Left ventricle myocardium inferior (tissue), 1 donor: Measurements from ENCODE around the gene GOLGA6B. TPM values are rescaled to one million over a fixed set of nuclear protein-coding genes. Genes with fewer than 3 reads are reported as not detected.
"Not testable (repeated sequence)": the region's sequence is repeated elsewhere in the genome, so short reads cannot be mapped to it uniquely, and the experiment has no call there.

Experiments used
- DNase-seq: peaks from one replicate; pipeline ENCODE4 v3.0.0-alpha.2; 2020
- H3K27ac ChIP-seq: fragments of 200-600 bp; replicated peaks from 2 replicates; pipeline ENCODE4 v1.8.0; 2021
- H3K27me3 ChIP-seq: fragments of 200-600 bp; 2 replicates; pipeline ENCODE4 v1.8.0; 2021; ENCODE audit warnings: low read depth
- H3K36me3 ChIP-seq: fragments of 200-600 bp; 2 replicates; pipeline ENCODE4 v1.8.0; 2021
- H3K4me1 ChIP-seq: fragments of 200-600 bp; 2 replicates; pipeline ENCODE4 v1.8.0; 2021
- H3K4me3 ChIP-seq: fragments of 200-600 bp; 2 replicates; pipeline ENCODE4 v1.8.0; 2021; ENCODE audit warnings: mild to moderate bottlenecking, moderate library complexity
- H3K9me3 ChIP-seq: fragments of 200-600 bp; replicated peaks from 2 replicates; pipeline ENCODE4 v1.8.0; 2021
- CTCF ChIP-seq: fragments of 200-600 bp; IDR thresholded peaks from 2 replicates; pipeline ENCODE4 v1.8.0; 2021; ENCODE audit warnings: antibody characterized with exemption, mild to moderate bottlenecking, borderline replicate concordance
- intact Hi-C: fragments of 100-400 bp; cut with micrococcal nuclease; formaldehyde crosslinking; loops from one replicate; pipeline ENCODE4 v1.11.0; 2022
- total RNA-seq: library from RNA; stranded (reverse); fragmentation: NEBNext Ultra II Directional; extraction: Animal tissue kit (Norgen Biotek cat#: 25700); gene quantifications from one replicate; pipeline ENCODE4 v1.2.1, GENCODE V29; 2021
- donor health status: DM: no; HTN: yes; CAD: no; lungs with severe emphysema.

Gene GOLGA6B
- total RNA-seq, 1 donor from 2014 or later, result not detected

GRCh38 chr15:72690938-72691337 is 36.4 kb downstream of the GOLGA6B start:
- no peak overlapping the region for H3K27ac ChIP-seq
- H3K36me3 ChIP-seq, result no peaks in the 10 kb centered on the region
- H3K4me1 ChIP-seq, result peaks cover 16% of the 10 kb centered on the region
- no peak overlapping the region for H3K4me3 ChIP-seq
- intact Hi-C loops, result no loop called here
- no peak for DNase-seq
- no peaks in the 10 kb centered on the region for H3K27me3 ChIP-seq
- H3K9me3 ChIP-seq, result no peaks in the 10 kb centered on the region
- TF ChIP-seq CTCF, result no peak

GRCh38 chr15:72698938-72699337 is 44.4 kb downstream of the GOLGA6B start:
- no peaks in the 10 kb centered on the region for H3K36me3 ChIP-seq
- H3K4me3 ChIP-seq, result no peak overlapping the region
- H3K27me3 ChIP-seq, result no peaks in the 10 kb centered on the region
- H3K9me3 ChIP-seq, result no peaks in the 10 kb centered on the region
- no peak overlapping the region for H3K27ac ChIP-seq
- TF ChIP-seq CTCF, result no peak
- intact Hi-C loops, result no loop called here
- no peaks in the 10 kb centered on the region for H3K4me1 ChIP-seq
- DNase-seq, result no peak

- intact Hi-C loops, result no loop called here
- Histone ChIP-seq H3K27me3 (no peaks in the 10 kb centered on the region), H3K36me3 (no peaks in the 10 kb centered on the region), H3K9me3 (no peaks in the 10 kb centered on the region), H3K4me3 (no peak overlapping the region), H3K4me1 (no peaks in the 10 kb centered on the region), H3K27ac (no peak overlapping the region)
- no peak for DNase-seq
- TF ChIP-seq CTCF, result no peak
Observed at GRCh38 chr15:72700076-72700475, 45.6 kb downstream of the GOLGA6B start.

- H3K4me1 ChIP-seq, result peaks cover 9% of the 10 kb centered on the region
- H3K4me3 ChIP-seq, result no peak overlapping the region
- no peak overlapping the region for H3K27ac ChIP-seq
- no peaks in the 10 kb centered on the region for H3K9me3 ChIP-seq
- TF ChIP-seq CTCF, result no peak
- H3K36me3 ChIP-seq, result peaks cover 12% of the 10 kb centered on the region
- intact Hi-C loops, result no loop called here
- H3K27me3 ChIP-seq, result no peaks in the 10 kb centered on the region
- no peak for DNase-seq
Observed at GRCh38 chr15:72706266-72706665, 51.8 kb downstream of the GOLGA6B start.

GRCh38 chr15:72708551-72709303 is 54.2 kb downstream of the GOLGA6B start:
- H3K9me3 ChIP-seq, intact Hi-C loops, H3K27ac ChIP-seq, H3K27me3 ChIP-seq, H3K4me1 ChIP-seq, H3K4me3 ChIP-seq, DNase-seq: not testable (repeated sequence)
- peaks cover 35% of the 10 kb centered on the region for H3K36me3 ChIP-seq

Other genes starting within 250 kb of the GOLGA6B start
- gene ARIH1, start 180.4 kb upstream of the GOLGA6B start, total RNA-seq, result 179 TPM
- not detected for gene HIGD2B, start 31.5 kb downstream of the GOLGA6B start, total RNA-seq
- gene BBS4, start 31.5 kb downstream of the GOLGA6B start, total RNA-seq, result 11.8 TPM
- 9.1 TPM for gene ADPGK, start 129.1 kb downstream of the GOLGA6B start, total RNA-seq